Hematopoietic multipotent progenitor cell treated with erythropoietin and hydrocortisone succinate and interleukin-3 and kit ligand, for 17 days (in vitro differentiated cells): Measurements from ENCODE around the gene BUB1B.

Experiments
- DNase-seq: peaks from one replicate; pipeline ENCODE4 v3.0.0-alpha.2; 2015; ENCODE audit warnings: low spot score

Gene BUB1B

GRCh38 chr15:40252438-40253166, 91.7 kb downstream of the BUB1B start:
- no peak for DNase-seq

- DNase-seq, result no peak
These were observed 92.4 kb downstream of the BUB1B start for GRCh38 chr15:40253167-40253790.

- no peak for DNase-seq
These were observed 93.6 kb downstream of the BUB1B start for GRCh38 chr15:40254452-40254851.

- no peak for DNase-seq
These were observed 94.2 kb downstream of the BUB1B start for GRCh38 chr15:40255033-40255432.

GRCh38 chr15:40256638-40257235, 95.9 kb downstream of the BUB1B start:
- DNase-seq, result no peak

GRCh38 chr15:40257656-40258450, 97.0 kb downstream of the BUB1B start:
- DNase-seq, result no peak

- no peak for DNase-seq
These were observed 97.7 kb downstream of the BUB1B start for GRCh38 chr15:40258544-40258943.

GRCh38 chr15:40259021-40259420, 98.2 kb downstream of the BUB1B start:
- DNase-seq, result no peak

- no peak for DNase-seq
These were observed 102.3 kb downstream of the BUB1B start for GRCh38 chr15:40263024-40263754.

GRCh38 chr15:40264321-40265153, 103.7 kb downstream of the BUB1B start:
- no peak for DNase-seq

- DNase-seq, result no peak
These were observed 104.5 kb downstream of the BUB1B start for GRCh38 chr15:40265355-40265754.

GRCh38 chr15:40265875-40266274, 105.0 kb downstream of the BUB1B start:
- no peak for DNase-seq

GRCh38 chr15:40266828-40267304, 106.0 kb downstream of the BUB1B start:
- peak; percentile 23 for DNase-seq

- DNase-seq, result no peak
These were observed 106.8 kb downstream of the BUB1B start for GRCh38 chr15:40267670-40268069.

GRCh38 chr15:40269604-40270003, 108.7 kb downstream of the BUB1B start:
- DNase-seq, result no peak

GRCh38 chr15:40270246-40270995, 109.6 kb downstream of the BUB1B start:
- no peak for DNase-seq
